Stimulated activated CD4-positive, alpha-beta T cell treated with anti-CD3 and anti-CD28 coated beads, Interleukin-4, amount 100 ng/mL, for 48 hours (primary cell): Measurements from ENCODE around the gene FBN3.
"Not testable (repeated sequence)": the region's sequence is repeated elsewhere in the genome, so short reads cannot be mapped to it uniquely, and the experiment has no call there.

Source experiments
- DNase-seq, 2 donors: peaks; one replicate each; pipeline ENCODE4 v3.0.0-alpha.2; 2020; ENCODE audit warnings: low read depth in 2 of 2

The FBN3 gene

GRCh38 chr19:8117991-8118390 is 31.4 kb downstream of the FBN3 start:
- DNase-seq, result no peak

- no peak for DNase-seq
These were observed 32.7 kb downstream of the FBN3 start for GRCh38 chr19:8116437-8117293.

GRCh38 chr19:8115805-8116396 is 33.5 kb downstream of the FBN3 start:
- no peak for DNase-seq

- DNase-seq, result no peak
These were observed 36.4 kb downstream of the FBN3 start for GRCh38 chr19:8113017-8113416.

GRCh38 chr19:8111376-8111775 is 38.0 kb downstream of the FBN3 start:
- no peak for DNase-seq

- no peak for DNase-seq
These were observed 38.5 kb downstream of the FBN3 start for GRCh38 chr19:8110931-8111330.

- DNase-seq, result no peak
These were observed 39.3 kb downstream of the FBN3 start for GRCh38 chr19:8109890-8110662.

- no peak for DNase-seq
These were observed 39.9 kb downstream of the FBN3 start for GRCh38 chr19:8109455-8109854.

GRCh38 chr19:8108560-8109445 is 40.6 kb downstream of the FBN3 start:
- DNase-seq, result no peak

- no peak for DNase-seq
These were observed 42.0 kb downstream of the FBN3 start for GRCh38 chr19:8107301-8107903.

- DNase-seq, result no peak
These were observed 43.9 kb downstream of the FBN3 start for GRCh38 chr19:8105471-8105870.

- not testable (repeated sequence) for DNase-seq
These were observed 47.5 kb downstream of the FBN3 start for GRCh38 chr19:8101910-8102309.

- DNase-seq, result no peak
These were observed 48.1 kb downstream of the FBN3 start for GRCh38 chr19:8101311-8101710.

- no peak for DNase-seq
These were observed 51.5 kb downstream of the FBN3 start for GRCh38 chr19:8097681-8098567.

GRCh38 chr19:8097198-8097597 is 52.2 kb downstream of the FBN3 start:
- DNase-seq, result no peak

GRCh38 chr19:8096071-8096470 is 53.3 kb downstream of the FBN3 start:
- no peak for DNase-seq

- no peak for DNase-seq
These were observed 54.0 kb downstream of the FBN3 start for GRCh38 chr19:8095354-8095886.

- DNase-seq, result no peak
These were observed 55.1 kb downstream of the FBN3 start for GRCh38 chr19:8094336-8094735.

GRCh38 chr19:8093740-8094139 is 55.7 kb downstream of the FBN3 start:
- no peak for DNase-seq

GRCh38 chr19:8090950-8091349 is 58.4 kb downstream of the FBN3 start:
- no peak for DNase-seq
